Measurements from ENCODE around the gene JARID2.
"Not testable (repeated sequence)": the region's sequence is repeated elsewhere in the genome, so short reads cannot be mapped to it uniquely, and the experiment has no call there.

JARID2 gene

DNA sequence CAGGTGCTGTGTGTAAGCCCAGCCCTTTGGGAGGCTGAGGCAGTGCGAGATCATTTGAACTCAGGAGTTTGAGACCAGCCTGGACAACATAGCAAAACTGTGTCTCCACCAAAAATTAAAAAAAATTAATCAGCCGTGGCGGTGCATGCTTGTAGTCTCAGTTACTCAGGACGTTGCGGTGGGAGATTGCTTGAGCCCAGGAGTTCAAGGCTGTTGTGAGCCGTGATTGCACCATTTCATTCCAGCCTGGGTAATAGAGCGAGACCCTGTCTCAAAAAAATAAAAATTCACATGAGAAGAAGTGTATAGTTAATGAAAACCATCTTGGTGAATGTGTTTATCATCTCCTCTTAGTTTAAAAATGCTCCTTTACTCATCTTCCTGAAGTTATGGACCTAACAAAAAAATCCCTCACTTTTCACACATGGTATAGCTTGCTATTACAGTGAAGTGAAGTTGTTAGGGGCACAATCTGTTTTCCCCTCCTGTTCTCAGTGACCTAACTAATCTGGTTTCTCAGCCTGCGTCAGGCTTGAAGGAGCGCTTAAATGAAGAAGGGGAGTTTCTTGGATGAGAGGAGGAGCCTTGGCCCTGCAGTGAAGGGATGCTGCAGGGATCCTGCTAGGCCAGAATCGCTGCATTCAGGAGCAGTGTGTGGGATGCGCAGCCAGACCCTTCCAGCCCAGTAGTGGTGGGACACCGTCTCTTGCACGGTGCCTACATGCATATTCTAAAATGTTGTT lies 45.3 kb downstream of the JARID2 start:
- Mint-ChIP-seq H3K27me3 (no peaks in the 10 kb centered on the region), H3K4me1 (peaks cover 57% of the 10 kb centered on the region), H3K27ac (ENCODE audit: low read depth) (no peak overlapping the region), H3K4me3 (no peak overlapping the region), H3K36me3 (ENCODE audit: insufficient read depth) (peaks cover 4% of the 10 kb centered on the region), H3K9me3 (no peaks in the 10 kb centered on the region)
- no peak for DNase-seq (ENCODE audit: low spot score in 2 of 2)
- no peak for ATAC-seq (replicated peaks; ENCODE audit: extremely low read depth, poor library complexity, severe bottlenecking)

- peaks cover 64% of the 10 kb centered on the region for H3K4me1 Mint-ChIP-seq
- no peak overlapping the region for H3K4me3 Mint-ChIP-seq
- ATAC-seq (replicated peaks; ENCODE audit: extremely low read depth, poor library complexity, severe bottlenecking): no peak
- H3K36me3 Mint-ChIP-seq (ENCODE audit: insufficient read depth): peaks cover 4% of the 10 kb centered on the region
- H3K9me3 Mint-ChIP-seq: no peaks in the 10 kb centered on the region
- no peak for DNase-seq (ENCODE audit: low spot score in 2 of 2)
- no peak overlapping the region for H3K27ac Mint-ChIP-seq (ENCODE audit: low read depth)
- no peaks in the 10 kb centered on the region for H3K27me3 Mint-ChIP-seq
Measured at GRCh38 chr6:15292721-15293302, 46.9 kb downstream of the JARID2 start.

GRCh38 chr6:15293674-15294073 lies 47.8 kb downstream of the JARID2 start:
- DNase-seq (ENCODE audit: low spot score in 2 of 2) (no peak), ATAC-seq (replicated peaks; ENCODE audit: extremely low read depth, poor library complexity, severe bottlenecking) (no peak)
- no peaks in the 10 kb centered on the region for H3K9me3 Mint-ChIP-seq
- no peak overlapping the region for H3K27ac Mint-ChIP-seq (ENCODE audit: low read depth)
- H3K4me3 Mint-ChIP-seq: no peak overlapping the region
- H3K36me3 Mint-ChIP-seq (ENCODE audit: insufficient read depth): peaks cover 4% of the 10 kb centered on the region
- H3K27me3 Mint-ChIP-seq: no peaks in the 10 kb centered on the region
- peaks cover 62% of the 10 kb centered on the region for H3K4me1 Mint-ChIP-seq

DNA sequence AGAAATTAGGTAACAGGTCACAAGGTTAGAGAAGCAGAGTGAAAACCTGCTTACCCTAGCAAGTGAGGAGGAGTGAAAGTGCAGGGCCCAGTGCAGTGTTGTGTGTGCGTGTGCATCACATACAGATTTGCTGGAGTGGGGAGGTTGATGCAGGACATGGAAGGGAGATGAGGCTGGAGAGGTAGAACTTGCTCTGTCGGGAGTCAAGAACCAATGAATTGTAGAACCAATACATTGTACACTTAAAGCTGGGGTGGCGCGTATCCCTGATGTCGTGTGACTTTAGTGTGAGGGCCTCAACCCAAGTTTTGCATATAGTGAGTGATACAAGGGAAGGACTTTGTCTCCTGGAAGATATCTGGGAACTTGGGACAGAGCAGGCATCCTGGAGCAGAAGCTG lies 48.6 kb downstream of the JARID2 start:
- Mint-ChIP-seq H3K27ac (ENCODE audit: low read depth) (no peak overlapping the region), H3K4me1 (peaks cover 65% of the 10 kb centered on the region)

DNA sequence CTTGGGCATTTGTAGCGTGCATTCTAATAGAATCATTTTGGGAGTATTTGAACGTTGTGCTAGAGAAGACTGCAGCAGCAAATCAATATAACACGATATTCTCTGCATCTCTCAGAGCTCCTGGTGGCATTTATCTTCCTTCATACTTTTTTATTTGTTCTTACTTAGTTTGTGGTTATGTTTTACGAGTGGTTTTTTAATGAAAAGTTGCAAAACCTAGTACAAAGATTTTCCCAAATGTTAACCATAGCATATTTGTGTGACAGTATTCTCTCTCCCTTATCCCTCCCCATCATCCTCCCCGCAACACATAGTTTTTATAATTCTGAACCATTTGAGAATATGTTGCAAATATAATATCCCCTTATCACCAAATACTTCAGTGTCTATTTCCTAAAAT lies 50.4 kb downstream of the JARID2 start:
- Mint-ChIP-seq H3K36me3 (ENCODE audit: insufficient read depth) (peaks cover 6% of the 10 kb centered on the region), H3K9me3 (no peaks in the 10 kb centered on the region), H3K27me3 (no peaks in the 10 kb centered on the region), H3K27ac (ENCODE audit: low read depth) (peak overlapping the region; percentile 59), H3K4me3 (peak overlapping the region; percentile 56), H3K4me1 (peaks cover 73% of the 10 kb centered on the region)
- ATAC-seq (replicated peaks; ENCODE audit: extremely low read depth, poor library complexity, severe bottlenecking) (no peak), DNase-seq (ENCODE audit: low spot score in 2 of 2) (no peak)

More for the DNA sequence above, 48.6 kb downstream of the JARID2 start:
- Mint-ChIP-seq H3K27me3 (no peaks in the 10 kb centered on the region), H3K36me3 (ENCODE audit: insufficient read depth) (peaks cover 1% of the 10 kb centered on the region), H3K9me3 (no peaks in the 10 kb centered on the region), H3K4me3 (no peak overlapping the region)
- ATAC-seq (replicated peaks; ENCODE audit: extremely low read depth, poor library complexity, severe bottlenecking) (no peak), DNase-seq (ENCODE audit: low spot score in 2 of 2) (no peak)

- DNase-seq (ENCODE audit: low spot score in 2 of 2) (no peak), ATAC-seq (replicated peaks; ENCODE audit: extremely low read depth, poor library complexity, severe bottlenecking) (peak; percentile 54)
- Mint-ChIP-seq H3K27ac (ENCODE audit: low read depth) (peak overlapping the region; percentile 59), H3K4me1 (peaks cover 73% of the 10 kb centered on the region), H3K27me3 (no peaks in the 10 kb centered on the region), H3K9me3 (no peaks in the 10 kb centered on the region), H3K4me3 (peak overlapping the region; percentile 56), H3K36me3 (ENCODE audit: insufficient read depth) (peaks cover 6% of the 10 kb centered on the region)
Measured at GRCh38 chr6:15296735-15297134, 50.9 kb downstream of the JARID2 start.

DNA sequence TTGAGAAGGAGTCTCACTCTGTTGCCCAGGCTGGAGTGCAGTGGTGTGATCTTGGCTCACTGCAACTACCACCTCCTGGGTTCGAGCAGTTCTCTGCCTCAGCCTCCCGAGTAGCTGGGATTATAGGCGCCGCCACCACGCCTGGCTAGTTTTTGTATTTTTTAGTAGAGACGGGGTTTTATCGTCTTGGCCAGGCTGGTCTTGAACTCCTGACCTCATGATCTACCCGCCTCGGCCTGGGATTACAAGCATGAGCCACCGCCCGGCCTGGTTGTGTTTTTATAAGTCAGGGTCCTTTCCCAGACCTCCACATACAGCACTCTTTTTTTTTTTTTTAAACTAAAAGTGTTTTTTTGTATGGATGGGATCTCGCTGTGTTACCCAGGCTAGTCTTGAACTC lies 51.3 kb downstream of the JARID2 start:
- not testable (repeated sequence) for H3K9me3 Mint-ChIP-seq; ATAC-seq (replicated peaks; ENCODE audit: extremely low read depth, poor library complexity, severe bottlenecking); H3K36me3 Mint-ChIP-seq (ENCODE audit: insufficient read depth); H3K27me3 Mint-ChIP-seq; DNase-seq (ENCODE audit: low spot score in 2 of 2); H3K27ac Mint-ChIP-seq (ENCODE audit: low read depth)
- H3K4me1 Mint-ChIP-seq: peaks cover 76% of the 10 kb centered on the region
- H3K4me3 Mint-ChIP-seq: peak overlapping the region; percentile 56

DNA sequence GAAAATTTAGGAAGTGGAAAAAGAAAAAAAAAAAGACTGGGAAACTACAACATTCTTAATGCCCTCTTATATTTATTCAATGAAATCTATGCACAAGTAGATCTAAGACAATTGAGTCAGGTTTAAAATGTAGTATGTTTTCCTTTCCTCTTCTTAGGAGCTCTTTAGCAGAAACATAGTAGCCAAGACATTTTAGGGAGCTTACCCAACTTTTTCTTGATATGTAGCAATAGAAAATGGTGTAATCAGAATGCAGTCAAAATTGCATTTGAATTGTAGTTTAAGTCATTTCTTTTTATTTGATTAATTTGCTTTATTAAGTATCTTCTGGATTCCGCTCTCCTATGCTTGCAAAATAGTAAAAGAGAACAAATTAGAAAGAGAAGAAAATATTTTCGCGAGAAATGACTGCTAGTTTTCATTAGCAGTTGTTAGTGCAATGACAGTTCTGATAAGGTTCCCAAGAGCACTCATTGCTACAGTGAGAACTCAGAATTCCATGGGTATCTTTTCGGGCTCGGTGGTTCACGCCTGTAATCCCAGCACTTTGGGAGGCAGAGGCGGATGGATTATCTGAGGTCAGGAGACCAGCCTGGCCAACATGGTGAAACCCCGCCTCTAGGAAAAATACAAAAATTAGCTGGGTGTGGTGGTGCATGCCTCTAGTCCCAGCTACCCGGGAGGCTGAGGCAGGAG lies 52.2 kb downstream of the JARID2 start:
- Mint-ChIP-seq H3K27ac (ENCODE audit: low read depth) (peak overlapping the region; percentile 62), H3K27me3 (no peaks in the 10 kb centered on the region), H3K4me3 (no peak overlapping the region), H3K9me3 (no peaks in the 10 kb centered on the region), H3K36me3 (ENCODE audit: insufficient read depth) (peaks cover 6% of the 10 kb centered on the region), H3K4me1 (peaks cover 70% of the 10 kb centered on the region)
- ATAC-seq (replicated peaks; ENCODE audit: extremely low read depth, poor library complexity, severe bottlenecking) (no peak), DNase-seq (ENCODE audit: low spot score in 2 of 2) (no peak)

DNA sequence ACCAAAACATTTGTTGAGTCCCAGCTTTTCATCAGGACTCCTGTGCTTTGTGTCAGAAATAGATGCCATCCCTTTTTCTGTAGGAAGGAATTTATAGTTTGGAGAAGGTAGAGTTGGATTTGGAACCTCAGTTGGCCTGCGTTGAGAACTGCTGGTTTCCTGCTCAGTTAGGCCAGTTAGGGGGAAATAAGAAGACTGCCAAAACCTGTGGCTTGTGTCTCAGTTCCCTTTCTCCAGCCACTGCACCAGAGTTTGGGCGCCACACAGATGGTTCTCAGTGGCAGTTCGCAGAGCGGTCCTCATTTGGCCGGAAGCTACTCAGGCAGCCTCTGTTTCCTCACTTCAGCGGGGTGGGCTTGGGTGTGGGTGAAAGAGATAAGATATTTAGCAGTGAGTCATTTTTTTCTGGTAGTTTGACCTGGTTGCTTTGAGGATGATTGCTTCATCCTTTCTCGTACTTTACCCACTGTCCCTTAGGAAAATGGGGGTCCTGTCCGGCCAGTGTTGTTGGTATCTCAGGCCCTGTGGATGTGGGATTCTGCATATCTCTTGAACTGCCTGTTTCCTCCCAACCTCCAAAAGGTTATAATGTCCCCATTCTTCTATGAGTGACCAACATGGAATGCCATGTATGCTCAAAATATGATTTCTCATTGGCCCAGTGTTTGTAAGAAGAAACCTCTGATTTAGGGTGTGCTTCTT lies 53.7 kb downstream of the JARID2 start:
- DNase-seq (ENCODE audit: low spot score in 2 of 2) (peak; percentile 21 to 25), ATAC-seq (replicated peaks; ENCODE audit: extremely low read depth, poor library complexity, severe bottlenecking) (peak; percentile 52)
- Mint-ChIP-seq H3K36me3 (ENCODE audit: insufficient read depth) (peaks cover 6% of the 10 kb centered on the region), H3K27me3 (no peaks in the 10 kb centered on the region), H3K4me3 (peak overlapping the region; percentile 37), H3K9me3 (no peaks in the 10 kb centered on the region), H3K4me1 (peaks cover 67% of the 10 kb centered on the region), H3K27ac (ENCODE audit: low read depth) (peak overlapping the region; percentile 69)

DNA sequence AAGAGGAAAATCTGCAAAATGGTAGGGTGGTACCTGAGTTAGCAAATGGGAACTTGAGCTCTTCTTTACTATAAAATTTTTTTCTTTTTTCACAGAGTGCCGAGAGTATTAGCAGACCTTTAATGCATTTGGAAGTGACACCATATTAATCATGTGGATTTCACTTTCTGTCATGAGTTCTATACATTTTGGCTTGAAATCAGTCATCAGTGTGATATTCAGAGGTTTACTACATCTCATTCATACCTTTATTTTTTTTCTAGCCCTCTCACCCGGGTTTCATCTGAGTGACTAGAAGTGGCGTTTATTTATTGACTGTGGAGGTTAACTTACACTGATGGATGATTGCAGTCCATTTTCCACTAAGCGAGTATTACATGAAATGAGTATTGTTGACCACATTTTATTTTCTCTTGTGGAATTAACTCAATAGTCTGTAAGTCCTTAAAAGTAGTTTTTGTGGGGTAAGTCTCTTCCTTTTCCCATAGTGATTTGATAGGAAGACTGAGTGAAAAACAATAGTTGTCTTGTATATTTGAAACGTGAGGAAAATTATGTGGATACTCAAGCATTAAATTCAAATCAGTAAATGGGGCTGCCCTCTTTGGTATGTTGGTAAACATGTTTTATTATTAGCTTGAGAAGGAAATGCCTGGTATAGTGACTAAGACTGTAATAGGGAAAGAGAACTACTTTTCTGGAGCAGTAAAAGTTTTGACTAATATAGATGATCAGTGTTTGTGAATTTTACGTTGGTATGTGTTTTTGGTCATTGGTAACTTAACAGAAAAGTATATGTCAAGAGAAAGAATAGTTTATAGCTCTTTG lies 55.5 kb downstream of the JARID2 start:
- no peak for ATAC-seq (replicated peaks; ENCODE audit: extremely low read depth, poor library complexity, severe bottlenecking)
- peaks cover 5% of the 10 kb centered on the region for H3K36me3 Mint-ChIP-seq (ENCODE audit: insufficient read depth)
- DNase-seq (ENCODE audit: low spot score in 2 of 2): no peak
- H3K27ac Mint-ChIP-seq (ENCODE audit: low read depth): peak overlapping the region; percentile 69
- H3K9me3 Mint-ChIP-seq: no peaks in the 10 kb centered on the region
- H3K4me3 Mint-ChIP-seq: no peak overlapping the region
- H3K27me3 Mint-ChIP-seq: no peaks in the 10 kb centered on the region
- H3K4me1 Mint-ChIP-seq: peaks cover 77% of the 10 kb centered on the region

DNA sequence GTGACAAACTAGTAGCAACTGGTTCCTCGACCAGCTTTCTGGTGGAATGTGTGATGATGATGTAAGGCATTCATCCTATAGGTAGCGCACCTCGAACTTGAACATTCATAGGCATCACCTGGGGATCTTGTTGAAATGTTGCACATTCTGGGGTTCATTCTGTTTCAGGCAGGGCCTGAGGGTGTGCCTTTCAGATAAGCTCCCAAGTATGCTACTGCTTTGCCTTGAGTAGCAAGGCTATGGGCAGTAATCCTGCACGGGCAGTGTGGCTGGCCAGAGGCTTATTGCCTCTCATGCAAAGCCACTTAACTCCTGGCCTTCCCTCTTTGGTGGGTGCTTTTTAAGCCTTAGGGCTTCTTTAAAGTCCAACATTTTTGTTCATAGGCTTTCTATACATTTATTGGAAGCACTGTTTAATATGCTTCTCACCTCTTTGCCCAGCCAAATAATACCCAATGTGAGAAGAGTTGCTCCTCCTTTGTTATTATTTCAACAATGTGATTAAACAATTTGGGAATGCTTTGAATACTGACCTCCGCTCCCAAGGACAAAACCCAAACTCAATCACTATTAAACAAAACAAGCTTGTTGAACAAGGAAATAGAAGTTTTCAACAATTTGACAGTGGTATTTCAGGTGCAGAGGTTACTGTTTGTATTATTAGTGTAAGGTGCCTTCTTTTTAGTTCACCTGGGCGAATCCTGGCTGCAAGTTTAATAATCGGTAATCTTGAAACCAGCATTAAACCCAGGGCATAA lies 57.5 kb downstream of the JARID2 start:
- Mint-ChIP-seq H3K27me3 (no peaks in the 10 kb centered on the region), H3K9me3 (no peaks in the 10 kb centered on the region), H3K4me3 (no peak overlapping the region), H3K36me3 (ENCODE audit: insufficient read depth) (peaks cover 5% of the 10 kb centered on the region), H3K27ac (ENCODE audit: low read depth) (no peak overlapping the region), H3K4me1 (peaks cover 74% of the 10 kb centered on the region)
- ATAC-seq (replicated peaks; ENCODE audit: extremely low read depth, poor library complexity, severe bottlenecking): no peak
- no peak for DNase-seq (ENCODE audit: low spot score in 2 of 2)
